DND-41 (cell line): ENCODE data around the gene SLC27A3.

Experiments
- CTCF ChIP-seq: IDR thresholded peaks from 2 replicates; pipeline ENCODE4 v1.5.1; 2012; ENCODE audit warnings: borderline replicate concordance, low read length, moderate library complexity, mild to moderate bottlenecking; ENCODE audit not compliant: poor library complexity, severe bottlenecking; ENCODE audit errors: extremely low read depth
- EZH2 ChIP-seq: IDR thresholded peaks from 3 replicates; pipeline ENCODE4 v1.6.1; 2012; ENCODE audit warnings: borderline replicate concordance, low read depth, mild to moderate bottlenecking, moderate library complexity, low read length, inconsistent platforms; ENCODE audit not compliant: severe bottlenecking

- TF ChIP-seq CTCF: no peak
- no peak for TF ChIP-seq EZH2
These were observed 15.2 kb downstream of the SLC27A3 start for GRCh38 chr1:153790313-153790965.
